ENCODE measurements around the gene PARP3. TPM values are rescaled to one million over a fixed set of nuclear protein-coding genes. Genes with fewer than 3 reads are reported as not detected.

PARP3 gene
- total and polyA plus RNA-seq, 9 of the 15 experiments (the other 6 are each of a cell fraction or from before 2014, with no cell fraction given) = 0.46 to 6.6 (median 4.5) TPM

DNA sequence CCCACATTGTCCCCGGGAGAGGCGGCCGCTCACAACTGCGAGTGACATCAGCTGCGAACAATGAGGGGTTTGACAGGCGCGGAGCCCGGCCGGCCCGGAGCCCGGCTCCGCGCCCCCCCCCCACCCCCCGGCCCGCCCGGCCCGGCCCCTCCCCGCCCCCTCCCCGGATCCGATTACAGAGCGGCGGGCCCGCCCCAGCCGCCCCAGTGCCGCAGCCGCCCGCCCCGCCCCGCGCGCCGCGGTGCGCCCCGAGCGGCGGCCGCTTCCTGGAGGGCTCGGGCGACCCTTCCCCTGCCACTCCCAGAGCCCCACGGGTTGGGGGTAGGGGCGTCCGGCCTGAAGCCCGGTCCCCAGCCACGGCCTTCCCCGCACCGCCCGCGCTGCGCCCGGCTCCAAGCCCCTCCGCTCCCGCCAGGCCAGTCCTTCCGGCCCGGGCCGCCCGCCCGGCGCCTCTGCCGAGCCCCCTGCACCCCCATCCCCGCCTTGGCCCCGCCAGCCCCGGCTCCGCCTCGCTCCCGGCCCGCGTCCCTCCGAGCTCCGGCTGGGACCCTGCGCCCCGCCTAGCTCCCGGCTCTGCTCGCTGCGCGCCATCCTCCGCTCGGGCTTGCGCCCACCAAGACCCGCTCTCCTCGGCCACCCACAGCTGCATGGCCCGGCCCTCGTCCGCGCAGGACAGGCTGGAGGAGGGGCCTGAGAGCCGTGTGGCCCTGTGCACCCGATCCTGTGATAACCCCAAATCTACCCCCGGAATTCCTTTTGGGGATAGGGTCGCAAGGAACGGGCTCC is 25.4 kb downstream of the PARP3 start, which contains the start of gene PCBP4 (continued):
- TF ChIP-seq, protein P1, sequence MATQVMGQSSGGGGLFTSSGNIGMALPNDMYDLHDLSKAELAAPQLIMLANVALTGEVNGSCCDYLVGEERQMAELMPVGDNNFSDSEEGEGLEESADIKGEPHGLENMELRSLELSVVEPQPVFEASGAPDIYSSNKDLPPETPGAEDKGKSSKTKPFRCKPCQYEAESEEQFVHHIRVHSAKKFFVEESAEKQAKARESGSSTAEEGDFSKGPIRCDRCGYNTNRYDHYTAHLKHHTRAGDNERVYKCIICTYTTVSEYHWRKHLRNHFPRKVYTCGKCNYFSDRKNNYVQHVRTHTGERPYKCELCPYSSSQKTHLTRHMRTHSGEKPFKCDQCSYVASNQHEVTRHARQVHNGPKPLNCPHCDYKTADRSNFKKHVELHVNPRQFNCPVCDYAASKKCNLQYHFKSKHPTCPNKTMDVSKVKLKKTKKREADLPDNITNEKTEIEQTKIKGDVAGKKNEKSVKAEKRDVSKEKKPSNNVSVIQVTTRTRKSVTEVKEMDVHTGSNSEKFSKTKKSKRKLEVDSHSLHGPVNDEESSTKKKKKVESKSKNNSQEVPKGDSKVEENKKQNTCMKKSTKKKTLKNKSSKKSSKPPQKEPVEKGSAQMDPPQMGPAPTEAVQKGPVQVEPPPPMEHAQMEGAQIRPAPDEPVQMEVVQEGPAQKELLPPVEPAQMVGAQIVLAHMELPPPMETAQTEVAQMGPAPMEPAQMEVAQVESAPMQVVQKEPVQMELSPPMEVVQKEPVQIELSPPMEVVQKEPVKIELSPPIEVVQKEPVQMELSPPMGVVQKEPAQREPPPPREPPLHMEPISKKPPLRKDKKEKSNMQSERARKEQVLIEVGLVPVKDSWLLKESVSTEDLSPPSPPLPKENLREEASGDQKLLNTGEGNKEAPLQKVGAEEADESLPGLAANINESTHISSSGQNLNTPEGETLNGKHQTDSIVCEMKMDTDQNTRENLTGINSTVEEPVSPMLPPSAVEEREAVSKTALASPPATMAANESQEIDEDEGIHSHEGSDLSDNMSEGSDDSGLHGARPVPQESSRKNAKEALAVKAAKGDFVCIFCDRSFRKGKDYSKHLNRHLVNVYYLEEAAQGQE (IDR thresholded peaks at IDR 0.05; ENCODE audit: borderline replicate concordance) = no peak
- TF ChIP-seq, protein P1 (CRISPR knock-in tag; IDR thresholded peaks at IDR 0.05; ENCODE audit: low read depth) = 0 out of 2 replicates have a peak, but pooled peaks have one; percentile 51
- TF ChIP-seq, protein P2, sequence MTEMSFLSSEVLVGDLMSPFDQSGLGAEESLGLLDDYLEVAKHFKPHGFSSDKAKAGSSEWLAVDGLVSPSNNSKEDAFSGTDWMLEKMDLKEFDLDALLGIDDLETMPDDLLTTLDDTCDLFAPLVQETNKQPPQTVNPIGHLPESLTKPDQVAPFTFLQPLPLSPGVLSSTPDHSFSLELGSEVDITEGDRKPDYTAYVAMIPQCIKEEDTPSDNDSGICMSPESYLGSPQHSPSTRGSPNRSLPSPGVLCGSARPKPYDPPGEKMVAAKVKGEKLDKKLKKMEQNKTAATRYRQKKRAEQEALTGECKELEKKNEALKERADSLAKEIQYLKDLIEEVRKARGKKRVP (CRISPR knock-in tag; IDR thresholded peaks at IDR 0.05) = no peak
- TF ChIP-seq FOXK1 (CRISPR knock-in tag; IDR thresholded peaks at IDR 0.05; ENCODE audit: borderline replicate concordance) (no peak), POLR2G (IDR thresholded peaks at IDR 0.05; ENCODE audit: low read depth, low read length) (peak; percentile 63; the same call in 1 of the 2 replicates), SUPT5H (IDR thresholded peaks at IDR 0.05) (peak; percentile 44; the same call in 1 of the 2 replicates), ZBTB7A (IDR thresholded peaks at IDR 0.05; ENCODE audit: borderline replicate concordance, control insufficient read depth, low read depth, low read length) (peak; percentile 61; the same call in 1 of the 2 replicates), TCFL5 (CRISPR knock-in tag; conservative IDR thresholded peaks at IDR 0.05) (no peak), CTBP1 (IDR thresholded peaks at IDR 0.05; ENCODE audit: borderline replicate concordance) (peak; percentile 21; the same call in 1 of the 2 replicates), SPI1 (IDR thresholded peaks at IDR 0.05; ENCODE audit: borderline replicate concordance, low read depth, low read length) (no peak), NRF1 (conservative IDR thresholded peaks at IDR 0.05 in 1 of 2, IDR thresholded peaks at IDR 0.05 in 1 of 2) (peak in 1 of 2 experiments; percentile 53; a peak in 2 of 4 replicates), MAZ (CRISPR knock-in tag; conservative IDR thresholded peaks at IDR 0.05 in 1 of 2, IDR thresholded peaks at IDR 0.05 in 1 of 2) (0 out of 4 replicates have a peak, but pooled peaks of 1 of the 2 experiments have one; percentile 43), POLR3A (IDR thresholded peaks at IDR 0.05; ENCODE audit: borderline replicate concordance, extremely low read depth, insufficient read depth, insufficient read length) (no peak), ZC3H4 (CRISPR knock-in tag; IDR thresholded peaks at IDR 0.05; ENCODE audit: borderline replicate concordance) (no peak), ZNF311 (CRISPR knock-in tag; IDR thresholded peaks at IDR 0.05) (no peak)
- TF ChIP-seq, protein P3, sequence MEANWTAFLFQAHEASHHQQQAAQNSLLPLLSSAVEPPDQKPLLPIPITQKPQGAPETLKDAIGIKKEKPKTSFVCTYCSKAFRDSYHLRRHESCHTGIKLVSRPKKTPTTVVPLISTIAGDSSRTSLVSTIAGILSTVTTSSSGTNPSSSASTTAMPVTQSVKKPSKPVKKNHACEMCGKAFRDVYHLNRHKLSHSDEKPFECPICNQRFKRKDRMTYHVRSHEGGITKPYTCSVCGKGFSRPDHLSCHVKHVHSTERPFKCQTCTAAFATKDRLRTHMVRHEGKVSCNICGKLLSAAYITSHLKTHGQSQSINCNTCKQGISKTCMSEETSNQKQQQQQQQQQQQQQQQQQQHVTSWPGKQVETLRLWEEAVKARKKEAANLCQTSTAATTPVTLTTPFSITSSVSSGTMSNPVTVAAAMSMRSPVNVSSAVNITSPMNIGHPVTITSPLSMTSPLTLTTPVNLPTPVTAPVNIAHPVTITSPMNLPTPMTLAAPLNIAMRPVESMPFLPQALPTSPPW (CRISPR knock-in tag; IDR thresholded peaks at IDR 0.05) = peak; percentile 94
